Left ventricle myocardium inferior (tissue), 1 donor: ENCODE results near the gene CDCP2. TPM values are rescaled to one million over a fixed set of nuclear protein-coding genes. Genes with fewer than 3 reads are reported as not detected.
"Not testable (repeated sequence)": the region's sequence is repeated elsewhere in the genome, so short reads cannot be mapped to it uniquely, and the experiment has no call there.

Experiments used
- DNase-seq: peaks from one replicate; pipeline ENCODE4 v3.0.0-alpha.2; 2020
- H3K27ac ChIP-seq: fragments of 200-600 bp; replicated peaks from 2 replicates; pipeline ENCODE4 v1.8.0; 2021
- H3K27me3 ChIP-seq: fragments of 200-600 bp; 2 replicates; pipeline ENCODE4 v1.8.0; 2021; ENCODE audit warnings: low read depth
- H3K36me3 ChIP-seq: fragments of 200-600 bp; 2 replicates; pipeline ENCODE4 v1.8.0; 2021
- H3K4me1 ChIP-seq: fragments of 200-600 bp; 2 replicates; pipeline ENCODE4 v1.8.0; 2021
- H3K4me3 ChIP-seq: fragments of 200-600 bp; 2 replicates; pipeline ENCODE4 v1.8.0; 2021; ENCODE audit warnings: mild to moderate bottlenecking, moderate library complexity
- H3K9me3 ChIP-seq: fragments of 200-600 bp; replicated peaks from 2 replicates; pipeline ENCODE4 v1.8.0; 2021
- CTCF ChIP-seq: fragments of 200-600 bp; IDR thresholded peaks from 2 replicates; pipeline ENCODE4 v1.8.0; 2021; ENCODE audit warnings: antibody characterized with exemption, mild to moderate bottlenecking, borderline replicate concordance
- intact Hi-C: fragments of 100-400 bp; cut with micrococcal nuclease; formaldehyde crosslinking; loops from one replicate; pipeline ENCODE4 v1.11.0; 2022
- total RNA-seq: library from RNA; stranded (reverse); fragmentation: NEBNext Ultra II Directional; extraction: Animal tissue kit (Norgen Biotek cat#: 25700); gene quantifications from one replicate; pipeline ENCODE4 v1.2.1, GENCODE V29; 2021
- donor health status: DM: no; HTN: yes; CAD: no; lungs with severe emphysema.

CDCP2 gene
- total RNA-seq, 1 donor from 2014 or later = not detected

- no peak for DNase-seq
- H3K9me3 ChIP-seq = no peaks in the 10 kb centered on the region
- peaks cover 9% of the 10 kb centered on the region for H3K4me1 ChIP-seq
- TF ChIP-seq CTCF = no peak
- peaks cover 14% of the 10 kb centered on the region for H3K36me3 ChIP-seq
- intact Hi-C loops = no loop called here
- H3K4me3 ChIP-seq = no peak overlapping the region
- H3K27me3 ChIP-seq = no peaks in the 10 kb centered on the region
- H3K27ac ChIP-seq = peak overlapping the region; percentile 21
Observed at GRCh38 chr1:54095546-54096226, 57.1 kb downstream of the CDCP2 start.

GRCh38 chr1:54094730-54095105 is 58.1 kb downstream of the CDCP2 start:
- H3K4me3 ChIP-seq = not testable (repeated sequence)

GRCh38 chr1:54094001-54094729 is 58.6 kb downstream of the CDCP2 start:
- Histone ChIP-seq H3K4me1 (peaks cover 9% of the 10 kb centered on the region), H3K36me3 (peaks cover 20% of the 10 kb centered on the region), H3K4me3 (no peak overlapping the region), H3K27me3 (no peaks in the 10 kb centered on the region), H3K9me3 (no peaks in the 10 kb centered on the region), H3K27ac (no peak overlapping the region)
- intact Hi-C loops = no loop called here
- no peak for DNase-seq
- TF ChIP-seq CTCF = no peak

More at GRCh38 chr1:54094730-54095105, 58.1 kb downstream of the CDCP2 start:
- H3K9me3 ChIP-seq, H3K27ac ChIP-seq, DNase-seq, H3K27me3 ChIP-seq, H3K4me1 ChIP-seq, intact Hi-C loops: not testable (repeated sequence)
- H3K36me3 ChIP-seq = peaks cover 17% of the 10 kb centered on the region

GRCh38 chr1:54091666-54092065 is 61.1 kb downstream of the CDCP2 start:
- peaks cover 9% of the 10 kb centered on the region for H3K4me1 ChIP-seq
- no peak overlapping the region for H3K4me3 ChIP-seq
- DNase-seq = no peak
- no peaks in the 10 kb centered on the region for H3K27me3 ChIP-seq
- no peak for TF ChIP-seq CTCF
- no peaks in the 10 kb centered on the region for H3K9me3 ChIP-seq
- intact Hi-C loops = no loop called here
- H3K36me3 ChIP-seq = peaks cover 20% of the 10 kb centered on the region
- H3K27ac ChIP-seq = no peak overlapping the region

- Histone ChIP-seq H3K27me3 (no peaks in the 10 kb centered on the region), H3K27ac (no peak overlapping the region), H3K4me3 (no peak overlapping the region), H3K4me1 (no peaks in the 10 kb centered on the region), H3K36me3 (peaks cover 13% of the 10 kb centered on the region), H3K9me3 (no peaks in the 10 kb centered on the region)
- intact Hi-C loops = no loop called here
- no peak for TF ChIP-seq CTCF
- no peak for DNase-seq
Observed at GRCh38 chr1:54088385-54088784, 64.4 kb downstream of the CDCP2 start.

- intact Hi-C loops = no loop called here
- Histone ChIP-seq H3K4me3 (no peak overlapping the region), H3K36me3 (peaks cover 10% of the 10 kb centered on the region), H3K4me1 (no peaks in the 10 kb centered on the region), H3K27me3 (no peaks in the 10 kb centered on the region), H3K9me3 (no peaks in the 10 kb centered on the region), H3K27ac (no peak overlapping the region)
- DNase-seq = no peak
- TF ChIP-seq CTCF = no peak
Observed at GRCh38 chr1:54086754-54087153, 66.0 kb downstream of the CDCP2 start.
